CD14-positive monocyte (primary cell): Measurements from ENCODE around the gene WDFY4. TPM values are rescaled to one million over a fixed set of nuclear protein-coding genes. Genes with fewer than 3 reads are reported as not detected.

Experiments
- DNase-seq, 3 donors: peaks; one replicate each; pipeline ENCODE4 v3.0.0-alpha.2; 2011 to 2022
- H2AFZ ChIP-seq: 2 replicates; pipeline ENCODE4 v1.6.0; 2012; ENCODE audit warnings: mild to moderate bottlenecking, low read depth, low read length, inconsistent platforms; ENCODE audit not compliant: insufficient read depth, poor library complexity, severe bottlenecking
- H3K27ac ChIP-seq, 2 donors: 1 replicate in 1 of 2; 2 replicates in 1 of 2; pipeline ENCODE4 v1.5.1; 2012 to 2013; ENCODE audit warnings: low read length in 2 of 2, control low read depth in 1 of 2, inconsistent platforms in 1 of 2, low read depth in 1 of 2, mild to moderate bottlenecking in 1 of 2
- H3K27me3 ChIP-seq, 2 donors: one replicate each; pipeline versions ENCODE4 v1.6.0 to v1.6.1; 2011 to 2013; ENCODE audit warnings: low read length in 2 of 2; ENCODE audit not compliant: control insufficient read depth in 2 of 2, insufficient read depth in 2 of 2
- H3K36me3 ChIP-seq, 2 donors: replicated peaks in 1 of 2; 1 replicate in 1 of 2; 2 replicates in 1 of 2; pipeline versions ENCODE4 v1.5.1 to v1.6.1; 2012 to 2013; ENCODE audit warnings: low read length in 2 of 2, control low read depth in 1 of 2, inconsistent platforms in 1 of 2, mild to moderate bottlenecking in 1 of 2; ENCODE audit not compliant: insufficient read depth in 2 of 2, control insufficient read depth in 1 of 2
- H3K4me1 ChIP-seq, 2 donors: 1 replicate in 1 of 2; 2 replicates in 1 of 2; pipeline versions ENCODE4 v1.5.1 to v1.6.1; 2012 to 2013; ENCODE audit warnings: low read length in 2 of 2, control low read depth in 1 of 2, inconsistent platforms in 1 of 2, mild to moderate bottlenecking in 1 of 2, moderate library complexity in 1 of 2; ENCODE audit not compliant: insufficient read depth in 2 of 2, control insufficient read depth in 1 of 2
- H3K4me2 ChIP-seq: replicated peaks from 2 replicates; pipeline ENCODE3; 2012; ENCODE audit warnings: low read length, moderate library complexity, mild to moderate bottlenecking; ENCODE audit not compliant: poor library complexity, severe bottlenecking; ENCODE audit errors: extremely low read depth
- H3K4me3 ChIP-seq, 3 experiments: fragments of 200-600 bp in 1 of 3; sonication (generic) in 1 of 3; replicated peaks in 1 of 3; 1 replicate in 2 of 3; 2 replicates in 1 of 3; pipeline ENCODE4 v1.5.1; 2011 to 2013; ENCODE audit warnings: low read length in 3 of 3, mild to moderate bottlenecking in 3 of 3, control low read depth in 2 of 3, low read depth in 2 of 3, inconsistent platforms in 1 of 3, moderate library complexity in 1 of 3
- H3K79me2 ChIP-seq: 2 replicates; pipeline ENCODE4 v1.6.0; 2012; ENCODE audit warnings: mild to moderate bottlenecking, control low read depth, inconsistent platforms, low read length, moderate library complexity; ENCODE audit not compliant: insufficient read depth
- H3K9ac ChIP-seq: 2 replicates; pipeline ENCODE4 v1.6.0; 2017; ENCODE audit warnings: low read length, mild to moderate bottlenecking; ENCODE audit not compliant: insufficient read depth, poor library complexity, severe bottlenecking
- H3K9me3 ChIP-seq, 2 donors: replicated peaks in 1 of 2; 1 replicate in 1 of 2; 2 replicates in 1 of 2; pipeline versions ENCODE4 v1.5.1 to v1.6.1; 2012 to 2013; ENCODE audit warnings: low read length in 2 of 2, control low read depth in 1 of 2; ENCODE audit not compliant: control insufficient read depth in 1 of 2, insufficient read depth in 1 of 2
- H4K20me1 ChIP-seq: 2 replicates; pipeline ENCODE4 v1.6.0; 2012; ENCODE audit warnings: mild to moderate bottlenecking, low read length, control low read depth, moderate library complexity; ENCODE audit not compliant: insufficient read depth
- H3K27ac Mint-ChIP-seq, 7 donors: one replicate each; pipeline ENCODE4 v1.8.0; 2020; ENCODE audit warnings: mild to moderate bottlenecking in 7 of 7, mixed read lengths in 7 of 7, moderate library complexity in 6 of 7, inconsistent platforms in 2 of 7
- H3K27me3 Mint-ChIP-seq, 3 donors: one replicate each; pipeline ENCODE4 v1.8.0; 2021 to 2022; ENCODE audit warnings: low read depth in 3 of 3, mild to moderate bottlenecking in 3 of 3, mixed read lengths in 3 of 3, moderate library complexity in 3 of 3, inconsistent platforms in 1 of 3
- H3K36me3 Mint-ChIP-seq, 2 donors: one replicate each; pipeline ENCODE4 v1.8.0; 2020; ENCODE audit warnings: mixed read lengths in 2 of 2, inconsistent platforms in 1 of 2, mild to moderate bottlenecking in 1 of 2
- H3K4me1 Mint-ChIP-seq: one replicate; pipeline ENCODE4 v1.8.0; 2020; ENCODE audit warnings: mild to moderate bottlenecking, mixed read lengths
- H3K4me3 Mint-ChIP-seq, 2 donors: one replicate each; pipeline ENCODE4 v1.8.0; 2020; ENCODE audit warnings: mild to moderate bottlenecking in 2 of 2, mixed read lengths in 2 of 2, moderate library complexity in 1 of 2
- H3K9me3 Mint-ChIP-seq, 7 donors: one replicate each; pipeline ENCODE4 v1.8.0; 2020 to 2022; ENCODE audit warnings: mixed read lengths in 7 of 7, mild to moderate bottlenecking in 6 of 7, moderate library complexity in 6 of 7, inconsistent platforms in 2 of 7
- CTCF ChIP-seq: fragments of 200-600 bp; IDR thresholded peaks from one replicate; pipeline ENCODE4 v1.8.0; 2022; ENCODE audit warnings: antibody characterized with exemption, mild to moderate bottlenecking
- WGBS: methylation state at CpG from one replicate; pipeline ENCODE4 v1.1.5; 2013; ENCODE audit warnings: missing lambda C conversion rate; ENCODE audit not compliant: insufficient coverage; 5-methylcytosine and 5-hydroxymethylcytosine counted together
- intact Hi-C, 2 donors: fragments of 100-400 bp; cut with micrococcal nuclease; formaldehyde crosslinking; loops; one replicate each; pipeline versions ENCODE4 v1.15.0 to v1.15.1; 2023
- polyA plus RNA-seq, 3 donors: library from polyadenylated mRNA; depleted of rRNA in 1 of 3; unstranded in 2 of 3; stranded (reverse) in 1 of 3; fragments of 300-500 nt in 2 of 3; fragments of >200 nt in 1 of 3; fragmentation: Illumina TruSeq in 2 of 3; gene quantifications; 1 replicate in 2 of 3; 2 replicates in 1 of 3; pipeline ENCODE4 v1.2.3, GENCODE V29; 2012 to 2021

Gene WDFY4
- polyA plus RNA-seq, 3 donors, result 7.5 to 36.1 (median 9.8) TPM

GRCh38 chr10:48798481-48799254 lies 114.0 kb downstream of the WDFY4 start:
- Histone ChIP-seq H3K9ac (no peak overlapping the region), H3K27me3 (no peaks in the 10 kb centered on the region), H3K4me3 (no peak overlapping the region), H4K20me1 (no peaks in the 10 kb centered on the region), H3K27ac (peak overlapping the region; percentile 29 to 88), H3K4me1 (peaks cover 42 to 49% of the 10 kb centered on the region in 2 donors), H2AFZ (no peak overlapping the region), H3K79me2 (no peaks in the 10 kb centered on the region), H3K9me3 (no peaks in the 10 kb centered on the region), H3K36me3 (peaks cover 44 to 49% of the 10 kb centered on the region in 2 donors), H3K4me2 (no peak overlapping the region)
- Mint-ChIP-seq H3K27ac (peak overlapping the region; percentile 91 to 99 (median 99)), H3K9me3 (peaks cover 0 to 11% (median 7%) of the 10 kb centered on the region in 7 donors), H3K4me1 (peaks cover 53% of the 10 kb centered on the region), H3K27me3 (peaks cover 0 to 2% (median 0%) of the 10 kb centered on the region in 3 donors), H3K4me3 (no peak overlapping the region), H3K36me3 (peaks cover 16 to 18% of the 10 kb centered on the region in 2 donors)
- 100% methylated on average over 2 of the region's 5 CpGs for WGBS
- intact Hi-C loops, result no loop called here
- peak in 1 of 3 donors; percentile 63 for DNase-seq
- no peak for TF ChIP-seq CTCF

GRCh38 chr10:48799341-48800006 lies 114.8 kb downstream of the WDFY4 start:
- peak; percentile 63 to 82 (median 70) for DNase-seq
- peak overlapping the region; percentile 9 for H2AFZ ChIP-seq
- no peaks in the 10 kb centered on the region for H3K9me3 ChIP-seq
- peaks cover 24 to 26% of the 10 kb centered on the region in 2 donors for H3K36me3 Mint-ChIP-seq
- no peak for TF ChIP-seq CTCF
- H3K27ac Mint-ChIP-seq, result peak overlapping the region; percentile 91 to 99 (median 99)
- H3K4me3 Mint-ChIP-seq, result peak overlapping the region; percentile 71 to 87
- peak overlapping the region; percentile 55 for H3K9ac ChIP-seq
- WGBS, result 72% methylated on average over 4 of the region's 17 CpGs
- intact Hi-C loops, result loop anchor here in 1 of 2 donors (10.0 kb wide), 1 partner anchor 135 kb away; no protein-coding TSS in a partner anchor
- no peaks in the 10 kb centered on the region for H3K27me3 ChIP-seq
- H3K4me1 ChIP-seq, result peaks cover 50 to 57% of the 10 kb centered on the region in 2 donors
- H3K9me3 Mint-ChIP-seq, result peaks cover 0 to 11% (median 7%) of the 10 kb centered on the region in 7 donors
- H3K4me3 ChIP-seq, result peak overlapping the region in 1 of 3 experiments; percentile 61
- H3K4me2 ChIP-seq, result peak overlapping the region; percentile 65
- H3K27me3 Mint-ChIP-seq, result peaks cover 0 to 2% (median 0%) of the 10 kb centered on the region in 3 donors
- peak overlapping the region; percentile 88 for H3K27ac ChIP-seq
- peaks cover 61% of the 10 kb centered on the region for H3K4me1 Mint-ChIP-seq
- no peaks in the 10 kb centered on the region for H4K20me1 ChIP-seq
- H3K79me2 ChIP-seq, result no peaks in the 10 kb centered on the region
- peaks cover 38 to 46% of the 10 kb centered on the region in 2 donors for H3K36me3 ChIP-seq
